ENCODE results near the gene DAPK2. TPM values are rescaled to one million over a fixed set of nuclear protein-coding genes. Genes with fewer than 3 reads are reported as not detected.

The DAPK2 gene
- polyA plus RNA-seq, 1 of the 3 experiments (the other 2 are of a cell fraction) = 1.4 TPM

- Histone ChIP-seq H4K20me1 (ENCODE audit: insufficient read depth) (no peaks in the 10 kb centered on the region), H3K27ac (ENCODE audit: low read depth in 2 of 2, low read length in 1 of 2) (no peak overlapping the region), H3K4me1 (ENCODE audit: control insufficient read depth in 1 of 2, insufficient read depth in 2 of 2, low read depth in 1 of 2, low read length in 1 of 2) (peaks cover 5 to 7% of the 10 kb centered on the region in 2 experiments; a peak in 2 of 4 replicates), H3K9me3 (no peaks in the 10 kb centered on the region), H3K9me2 (no peaks in the 10 kb centered on the region), H3K4me3 (ENCODE audit: low read depth in 2 of 2, low read length in 1 of 2) (no peak overlapping the region), H3K4me2 (no peak overlapping the region), H3K9ac (no peak overlapping the region), H3K27me3 (ENCODE audit: insufficient read depth) (no peaks in the 10 kb centered on the region), H2AFZ (ENCODE audit: low read depth) (no peak overlapping the region), H3F3A (replicated peaks; ENCODE audit: insufficient read depth) (no peaks in the 10 kb centered on the region), H3K79me2 (ENCODE audit: insufficient read depth) (no peaks in the 10 kb centered on the region), H3K36me3 (replicated peaks in 1 of 2; ENCODE audit: control insufficient read depth in 1 of 2, insufficient read depth in 2 of 2, low read length in 1 of 2) (no peaks in the 10 kb centered on the region)
- DNase-seq = no peak
- ChIA-PET POLR2A (no interaction called here), CTCF (interaction anchor here (1.2 kb wide), 1 partner anchor 93 kb away, joined by 3 read pairs; no protein-coding TSS in a partner anchor)
- no peak for TF ChIP-seq GATA2 (CRISPR knock-in tag; IDR thresholded peaks at IDR 0.05)
- TF ChIP-seq JUND (IDR thresholded peaks at IDR 0.05) = no peak
- TF ChIP-seq CHD2 (IDR thresholded peaks at IDR 0.05; ENCODE audit: low read length, partially characterized antibody) = no peak
- no peak for TF ChIP-seq EZH2phosphoT487 (IDR thresholded peaks at IDR 0.05; ENCODE audit: borderline replicate concordance, low read depth)
- TF ChIP-seq FOXM1 (IDR thresholded peaks at IDR 0.05; ENCODE audit: low read depth) = no peak
- TF ChIP-seq MXI1 (IDR thresholded peaks at IDR 0.05; ENCODE audit: low read depth, low read length) = no peak
- no peak for TF ChIP-seq RFX5 (IDR thresholded peaks at IDR 0.05; ENCODE audit: low read length)
- TF ChIP-seq YY1 (IDR thresholded peaks at IDR 0.05; ENCODE audit: low read depth) = no peak
- TF ChIP-seq, protein P1, sequence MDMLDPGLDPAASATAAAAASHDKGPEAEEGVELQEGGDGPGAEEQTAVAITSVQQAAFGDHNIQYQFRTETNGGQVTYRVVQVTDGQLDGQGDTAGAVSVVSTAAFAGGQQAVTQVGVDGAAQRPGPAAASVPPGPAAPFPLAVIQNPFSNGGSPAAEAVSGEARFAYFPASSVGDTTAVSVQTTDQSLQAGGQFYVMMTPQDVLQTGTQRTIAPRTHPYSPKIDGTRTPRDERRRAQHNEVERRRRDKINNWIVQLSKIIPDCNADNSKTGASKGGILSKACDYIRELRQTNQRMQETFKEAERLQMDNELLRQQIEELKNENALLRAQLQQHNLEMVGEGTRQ (IDR thresholded peaks at IDR 0.05; ENCODE audit: borderline replicate concordance, low read depth, low read length) = no peak
- TF ChIP-seq POLR2AphosphoS5 (IDR thresholded peaks at IDR 0.05; ENCODE audit: low read depth, low read length) = no peak
- TF ChIP-seq TCF12 (IDR thresholded peaks at IDR 0.05) = no peak
- no peak for TF ChIP-seq NRF1 (IDR thresholded peaks at IDR 0.05; ENCODE audit: low read depth, low read length)
- no peak for TF ChIP-seq RAD21 (IDR thresholded peaks at IDR 0.05; ENCODE audit: low read length)
- TF ChIP-seq, protein P2, sequence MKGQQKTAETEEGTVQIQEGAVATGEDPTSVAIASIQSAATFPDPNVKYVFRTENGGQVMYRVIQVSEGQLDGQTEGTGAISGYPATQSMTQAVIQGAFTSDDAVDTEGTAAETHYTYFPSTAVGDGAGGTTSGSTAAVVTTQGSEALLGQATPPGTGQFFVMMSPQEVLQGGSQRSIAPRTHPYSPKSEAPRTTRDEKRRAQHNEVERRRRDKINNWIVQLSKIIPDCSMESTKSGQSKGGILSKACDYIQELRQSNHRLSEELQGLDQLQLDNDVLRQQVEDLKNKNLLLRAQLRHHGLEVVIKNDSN (IDR thresholded peaks at IDR 0.05; ENCODE audit: borderline replicate concordance, low read depth) = no peak
- no peak for TF ChIP-seq ELF1 (IDR thresholded peaks at IDR 0.05)
- TF ChIP-seq RXRA (IDR thresholded peaks at IDR 0.05; ENCODE audit: borderline replicate concordance, low read depth) = no peak
- no peak for TF ChIP-seq SMC3 (IDR thresholded peaks at IDR 0.05; ENCODE audit: low read depth, low read length)
- no peak for TF ChIP-seq FOSL2 (IDR thresholded peaks at IDR 0.05; ENCODE audit: borderline replicate concordance, low read depth)
- no peak for TF ChIP-seq TAF1 (IDR thresholded peaks at IDR 0.05; ENCODE audit: borderline replicate concordance, low read depth, low read length)
- no peak for TF ChIP-seq TEAD4 (IDR thresholded peaks at IDR 0.05; ENCODE audit: borderline replicate concordance, insufficient read depth)
Measured at GRCh38 chr15:63974021-63974420, 72.3 kb downstream of the DAPK2 start.

All from SK-N-SH (cell line).